ENCODE results near the gene RILPL2.
"Not testable (repeated sequence)": the region's sequence is repeated elsewhere in the genome, so short reads cannot be mapped to it uniquely, and the experiment has no call there.

The RILPL2 gene

GRCh38 chr12:123379391-123379790, 57.1 kb downstream of the RILPL2 start:
- no peak for DNase-seq

GRCh38 chr12:123372415-123372814, 64.1 kb downstream of the RILPL2 start:
- not testable (repeated sequence) for DNase-seq

- not testable (repeated sequence) for DNase-seq
These were observed 64.7 kb downstream of the RILPL2 start for GRCh38 chr12:123371667-123372368.

- no peak for DNase-seq
These were observed 67.3 kb downstream of the RILPL2 start for GRCh38 chr12:123369229-123369628.

GRCh38 chr12:123368431-123368830, 68.1 kb downstream of the RILPL2 start:
- DNase-seq = not testable (repeated sequence)

- peak; percentile 31 for DNase-seq
These were observed 69.0 kb downstream of the RILPL2 start for GRCh38 chr12:123367511-123367910.
